A172 (cell line): ENCODE results near the gene HSD17B12. TPM values are rescaled to one million over a fixed set of nuclear protein-coding genes. Genes with fewer than 3 reads are reported as not detected.
"Not testable (repeated sequence)": the region's sequence is repeated elsewhere in the genome, so short reads cannot be mapped to it uniquely, and the experiment has no call there.

Experiments
- DNase-seq: peaks from one replicate; pipeline ENCODE4 v3.0.0-alpha.2; 2015; ENCODE audit warnings: low spot score
- total RNA-seq: library from RNA; depleted of rRNA; stranded (reverse); fragments of >200 nt; shearing (Covaris generic); gene quantifications from 2 replicates; pipeline ENCODE4 v1.2.3, GENCODE V29; 2014

Gene HSD17B12
- total RNA-seq, 1 experiment from 2014 or later, result 98.1 TPM

DNA sequence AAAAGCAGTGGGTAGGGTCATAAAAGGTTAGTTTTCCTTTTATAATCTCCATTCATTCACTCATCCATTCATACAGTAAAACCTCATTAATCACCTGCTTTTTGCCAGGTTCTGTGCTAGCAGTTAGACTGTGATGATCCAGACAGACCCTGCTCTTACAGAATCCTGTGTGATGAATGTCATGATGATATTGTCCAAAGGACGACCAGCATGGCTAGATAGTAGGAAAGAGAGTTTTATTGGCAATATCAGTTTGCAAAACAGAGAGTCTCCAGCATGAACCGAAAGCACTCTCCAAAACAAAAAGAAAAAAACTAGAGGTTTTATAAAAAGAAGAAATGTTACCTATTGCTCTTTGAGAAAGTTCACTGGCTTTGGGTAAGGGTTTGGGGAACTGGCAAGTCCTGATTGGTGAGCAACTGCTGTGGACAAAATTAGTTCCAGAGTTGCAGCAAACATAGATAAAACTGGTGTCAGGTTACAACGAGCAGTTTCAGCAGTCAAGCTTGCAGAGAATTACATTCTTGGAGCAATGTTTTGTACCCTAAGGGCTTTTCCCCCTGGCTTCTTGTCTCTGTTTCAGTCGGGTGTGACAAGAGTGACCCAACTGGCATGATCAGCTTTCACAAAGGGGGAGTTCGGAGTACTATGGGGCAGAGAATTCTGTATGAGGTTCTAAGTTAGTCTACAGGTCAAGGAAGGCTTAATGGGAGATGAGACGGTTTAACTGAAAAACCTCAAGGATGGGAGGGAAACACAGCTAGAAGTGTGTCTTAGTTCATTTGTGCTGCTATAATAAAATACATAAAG lies 58.3 kb downstream of the HSD17B12 start:
- peak; percentile 42 for DNase-seq

DNA sequence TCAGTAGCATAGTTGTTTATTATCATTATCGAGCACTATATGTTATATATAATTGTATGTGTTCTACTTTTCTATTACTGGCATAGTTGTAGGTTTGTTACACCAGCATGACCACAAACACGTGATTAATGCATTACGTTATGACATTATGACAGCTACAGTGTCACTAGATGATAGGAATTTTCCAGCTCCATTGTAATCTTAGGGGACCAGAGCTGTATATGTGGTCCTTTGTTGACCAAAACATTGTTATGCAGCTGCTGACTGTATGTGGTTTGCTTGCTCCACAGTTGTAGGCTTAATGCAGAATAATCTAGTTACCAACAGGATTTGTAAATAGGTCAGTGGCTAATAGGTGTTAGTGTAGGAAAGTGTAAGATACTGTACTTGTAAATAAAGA lies 66.1 kb downstream of the HSD17B12 start:
- DNase-seq, result no peak

DNA sequence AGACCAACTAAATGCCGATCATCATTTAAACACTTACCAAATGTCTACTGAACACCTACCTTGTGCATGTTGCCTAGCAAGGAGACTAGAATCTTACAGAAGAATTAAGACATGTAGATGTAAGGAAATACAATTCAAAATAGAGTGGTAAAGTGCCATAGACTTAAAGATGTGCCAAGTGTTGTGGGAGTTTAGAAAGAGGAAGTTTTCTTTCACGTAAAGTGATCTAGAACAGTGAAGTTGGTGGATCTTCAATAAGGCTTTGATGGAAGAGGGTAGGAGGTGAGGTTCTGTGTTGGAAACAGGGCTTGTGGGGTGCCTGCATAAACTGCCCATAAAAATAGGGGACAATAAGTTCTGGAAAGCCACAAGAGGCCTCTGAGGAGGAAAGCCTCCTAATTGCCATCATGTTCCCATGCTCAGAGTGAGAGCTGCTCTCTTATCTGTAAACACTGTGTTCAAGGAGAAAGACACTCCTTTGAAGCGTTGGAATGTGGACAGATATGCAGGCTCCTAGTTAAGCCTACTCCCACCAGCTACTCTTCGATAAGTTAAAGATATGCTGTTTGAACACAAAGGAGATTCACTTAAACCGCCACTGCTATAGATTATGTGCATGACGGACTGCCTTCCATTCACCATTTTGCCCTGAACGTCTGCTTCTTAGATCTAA lies 66.7 kb downstream of the HSD17B12 start:
- DNase-seq, result no peak

GRCh38 chr11:43748095-43748494 lies 67.6 kb downstream of the HSD17B12 start:
- DNase-seq, result no peak

DNA sequence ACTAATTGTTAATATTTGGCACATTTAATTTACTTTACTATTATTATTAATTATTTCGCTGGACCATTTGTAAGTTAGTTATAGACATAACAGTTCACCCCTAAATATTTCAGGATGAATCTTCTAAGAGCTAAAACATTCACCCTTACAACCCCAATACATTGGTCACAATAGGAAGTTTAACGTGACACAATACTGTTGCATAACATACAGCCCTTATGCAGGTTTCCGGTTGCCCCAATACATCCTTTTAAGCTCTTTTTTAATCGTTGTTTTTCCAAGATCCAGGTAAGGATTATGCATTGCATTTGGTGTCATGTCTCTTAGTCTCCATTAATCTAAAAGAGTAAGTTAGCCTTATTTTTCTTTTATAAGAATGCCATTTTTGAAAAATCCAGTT lies 71.2 kb downstream of the HSD17B12 start:
- DNase-seq, result no peak

GRCh38 chr11:43756575-43756974 lies 76.0 kb downstream of the HSD17B12 start:
- DNase-seq, result no peak

GRCh38 chr11:43758927-43759326 lies 78.4 kb downstream of the HSD17B12 start:
- no peak for DNase-seq

GRCh38 chr11:43760902-43761301 lies 80.4 kb downstream of the HSD17B12 start:
- no peak for DNase-seq

DNA sequence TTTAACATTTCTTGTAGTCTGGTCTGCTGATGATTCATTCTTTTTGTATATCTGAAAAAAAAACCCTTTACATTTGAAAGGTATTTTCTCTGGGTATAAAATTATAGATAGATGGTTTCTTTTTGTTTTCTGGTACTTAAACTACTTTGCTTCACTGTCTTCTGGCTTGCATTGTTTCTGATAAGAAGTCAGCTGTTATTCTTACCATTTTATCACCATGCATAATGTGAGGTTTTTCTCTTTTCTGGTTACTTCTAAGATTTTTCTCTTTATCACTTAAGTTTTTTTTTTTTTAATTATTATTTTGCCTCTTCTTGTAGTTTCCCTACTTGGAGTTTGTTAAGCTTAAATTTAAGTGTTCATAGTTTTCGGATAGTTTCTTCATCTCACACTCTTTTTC lies 84.7 kb downstream of the HSD17B12 start:
- no peak for DNase-seq

GRCh38 chr11:43768654-43769053 lies 88.1 kb downstream of the HSD17B12 start:
- DNase-seq, result not testable (repeated sequence)

DNA sequence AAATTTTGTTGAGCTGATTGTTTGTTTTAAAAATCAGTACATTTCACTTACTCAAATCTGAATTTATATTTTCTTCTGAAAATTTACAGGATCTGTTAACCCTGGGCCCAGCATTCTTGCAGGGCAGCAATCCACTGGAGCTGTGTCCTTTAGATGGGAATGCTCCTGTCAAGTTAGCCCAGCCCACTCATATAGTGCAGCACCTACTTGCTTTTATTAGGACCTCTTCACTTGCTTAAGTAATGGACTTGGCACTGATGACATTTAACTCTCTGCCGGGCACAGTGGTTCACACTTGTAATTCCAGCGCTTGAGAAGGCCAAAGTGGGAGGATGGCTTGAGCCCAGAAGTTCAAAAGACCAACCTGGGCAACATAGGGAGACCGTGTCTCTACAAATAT lies 89.6 kb downstream of the HSD17B12 start:
- no peak for DNase-seq

GRCh38 chr11:43772733-43773132 lies 92.2 kb downstream of the HSD17B12 start:
- no peak for DNase-seq

GRCh38 chr11:43774786-43775185 lies 94.2 kb downstream of the HSD17B12 start:
- DNase-seq, result no peak

DNA sequence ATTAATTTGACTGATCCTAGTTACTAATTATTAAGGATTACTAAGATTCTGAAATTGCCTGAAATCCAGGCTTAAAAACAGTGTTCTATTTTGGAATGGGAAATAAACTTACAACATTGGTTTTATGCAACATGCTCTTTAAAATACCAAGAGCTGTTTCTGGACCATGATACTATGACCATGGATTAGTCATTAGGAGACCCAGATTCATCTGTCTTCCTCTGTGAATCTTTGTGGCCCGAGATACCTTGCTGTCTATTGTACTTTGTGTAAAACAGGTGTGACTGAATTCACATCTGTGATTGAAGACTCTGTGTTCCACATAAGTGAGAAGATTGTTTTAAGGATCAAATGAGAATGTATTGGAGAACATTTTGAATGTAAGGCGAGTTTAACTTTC lies 98.8 kb downstream of the HSD17B12 start:
- DNase-seq, result no peak

- DNase-seq, result no peak
These were observed 103.8 kb downstream of the HSD17B12 start for GRCh38 chr11:43784301-43784700.

DNA sequence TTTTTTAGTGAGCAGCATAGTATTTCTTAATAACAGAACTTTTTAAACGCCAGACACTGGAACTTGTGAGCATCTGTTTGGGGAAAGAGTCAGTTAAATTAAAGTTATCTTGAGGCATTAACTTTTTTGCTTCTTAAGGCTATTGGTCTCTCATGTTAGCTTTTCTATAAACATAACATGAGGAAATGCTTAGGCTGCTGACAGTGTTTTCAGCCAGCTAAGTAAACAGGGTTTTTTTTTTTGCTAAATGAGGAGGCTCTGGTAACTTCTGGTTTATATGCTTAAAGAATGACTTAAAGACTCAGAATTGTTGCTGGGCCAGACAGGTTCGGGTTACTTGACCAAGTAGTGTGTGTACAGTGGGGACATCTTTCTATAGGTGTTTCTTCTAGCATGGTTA lies 104.3 kb downstream of the HSD17B12 start:
- no peak for DNase-seq

DNA sequence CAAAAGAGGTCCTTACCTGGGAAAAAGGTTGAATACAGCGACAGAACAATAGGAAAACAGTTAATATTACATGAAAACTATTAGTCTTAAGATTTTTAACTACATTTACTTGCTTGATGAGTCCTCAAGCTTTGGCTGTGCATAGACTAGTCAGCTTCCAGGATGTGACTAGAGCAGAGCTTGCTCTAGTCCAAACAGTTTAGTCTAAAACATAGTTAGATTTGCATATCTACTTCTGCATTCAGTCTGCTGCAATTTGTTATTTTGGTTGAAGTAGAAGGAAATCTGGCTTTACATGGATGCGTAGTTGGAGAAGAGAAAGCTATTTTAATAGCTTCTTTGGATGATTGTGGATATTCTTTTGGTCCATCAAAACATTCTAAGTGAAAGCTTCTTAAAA lies 104.8 kb downstream of the HSD17B12 start:
- no peak for DNase-seq

GRCh38 chr11:43786016-43786415 lies 105.5 kb downstream of the HSD17B12 start:
- no peak for DNase-seq

- no peak for DNase-seq
These were observed 107.3 kb downstream of the HSD17B12 start for GRCh38 chr11:43787824-43788223.

DNA sequence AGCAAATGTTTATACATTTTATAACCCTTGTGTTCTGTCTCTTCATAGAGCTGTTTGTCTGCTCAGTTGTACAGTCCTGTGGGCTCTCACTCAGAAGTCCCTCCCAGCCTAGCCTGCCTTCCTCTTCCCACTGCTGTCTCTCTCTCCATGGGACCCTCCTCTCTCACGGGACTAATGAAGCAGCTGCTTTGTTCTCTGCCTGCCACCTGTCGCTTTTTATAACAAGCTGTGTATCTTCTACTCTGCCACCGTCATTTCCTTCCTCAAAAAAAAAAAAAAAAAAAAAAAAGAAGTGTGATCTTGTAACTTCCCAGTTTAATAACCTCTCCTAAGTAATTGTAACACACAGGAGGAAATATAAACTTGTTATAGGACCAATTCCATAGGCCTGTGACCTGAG lies 107.9 kb downstream of the HSD17B12 start:
- DNase-seq, result no peak

DNA sequence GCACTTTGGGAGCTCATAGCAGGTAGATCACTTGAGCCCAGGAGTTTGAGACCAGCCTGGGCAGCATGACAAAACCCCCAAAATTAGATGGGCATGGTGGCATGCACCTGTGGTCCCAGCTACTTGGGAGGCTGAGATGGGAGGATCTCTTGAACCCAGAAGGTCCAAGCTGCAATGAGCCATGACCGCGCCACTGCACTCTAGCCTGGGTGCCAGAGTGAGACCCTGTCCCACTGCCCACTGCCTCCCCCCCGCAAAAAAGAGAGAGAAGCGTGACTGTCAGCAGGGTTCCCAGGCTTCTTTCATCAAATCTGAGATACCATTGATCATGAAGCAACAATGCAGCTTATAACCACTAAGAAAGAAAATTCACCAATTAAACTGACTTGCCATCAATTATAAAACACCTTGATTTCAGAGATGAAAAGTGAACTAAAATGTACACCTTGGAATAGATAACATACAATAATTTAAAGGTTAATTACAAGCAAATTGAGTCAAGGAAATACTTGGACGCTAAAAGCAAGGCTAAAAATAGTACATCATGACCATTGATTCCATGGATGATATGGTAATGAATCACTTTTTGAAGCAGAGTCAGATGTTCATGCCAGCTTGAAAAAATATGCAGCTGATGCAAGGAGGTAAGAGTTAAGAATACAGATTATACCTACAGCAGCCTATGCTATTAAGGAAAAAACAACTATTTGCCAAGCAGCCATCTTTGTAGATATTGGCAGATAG lies 109.3 kb downstream of the HSD17B12 start:
- DNase-seq, result peak; percentile 64

DNA sequence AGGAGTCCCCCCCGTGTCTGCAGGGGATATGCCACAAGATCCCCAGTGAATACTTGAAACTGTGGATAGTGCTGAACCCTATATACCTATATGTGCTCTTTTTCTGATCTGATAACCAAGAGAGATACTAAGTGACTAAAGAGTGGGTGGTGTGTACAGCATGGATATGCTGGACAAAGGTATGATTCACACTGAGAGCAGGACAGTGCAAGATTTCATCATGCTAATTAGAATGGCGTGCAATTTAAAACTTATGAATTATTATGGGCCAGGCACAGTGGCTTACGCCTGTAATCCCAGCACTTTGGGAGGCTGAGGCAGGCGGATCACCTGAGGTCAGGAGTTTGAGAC lies 109.9 kb downstream of the HSD17B12 start:
- peak; percentile 39 for DNase-seq

GRCh38 chr11:43797337-43797736 lies 116.8 kb downstream of the HSD17B12 start:
- no peak for DNase-seq
